Right atrium auricular region (tissue), 2 donors: ENCODE measurements around the gene AFF4. TPM values are rescaled to one million over a fixed set of nuclear protein-coding genes. Genes with fewer than 3 reads are reported as not detected.
A peak's percentile ranks its signal among the peaks of the same experiment; 100 is the strongest.

Experiments used
- DNase-seq: peaks from one replicate; pipeline ENCODE4 v3.0.0-alpha.2; 2019; ENCODE audit warnings: low spot score
- H3K27ac ChIP-seq, 2 donors: fragments of 200-600 bp; sonication (generic); 1 replicate in 1 of 2; 2 replicates in 1 of 2; pipeline ENCODE4 v1.5.1; 2016 to 2019
- H3K27me3 ChIP-seq, 2 donors: fragments of 200-600 bp; sonication (generic); one replicate each; pipeline versions ENCODE4 v1.5.1 to v1.6.0; 2017 to 2019
- H3K36me3 ChIP-seq: fragments of 200-600 bp; sonication (generic); one replicate; pipeline ENCODE4 v1.5.1; 2016
- H3K4me1 ChIP-seq, 2 donors: fragments of 200-600 bp; sonication (generic); one replicate each; pipeline versions ENCODE4 v1.5.1 to v1.6.0; 2017 to 2019
- H3K4me3 ChIP-seq, 2 donors: fragments of 200-600 bp; sonication (generic); 1 replicate in 1 of 2; 2 replicates in 1 of 2; pipeline ENCODE4 v1.5.1; 2017 to 2019; ENCODE audit warnings: mild to moderate bottlenecking in 1 of 2, moderate library complexity in 1 of 2
- H3K9me3 ChIP-seq, 2 donors: fragments of 200-600 bp; sonication (generic); one replicate each; pipeline ENCODE4 v1.5.1; 2019
- CTCF ChIP-seq, 2 donors: fragments of 200-600 bp; sonication (generic); IDR thresholded peaks; one replicate each; pipeline ENCODE4 v1.5.1; 2019; ENCODE audit warnings: antibody characterized with exemption in 2 of 2
- total RNA-seq, 2 donors: library from RNA; depleted of rRNA; stranded (reverse); fragments of >200 nt; gene quantifications; one replicate each; pipeline ENCODE4 v1.1.0, GENCODE V29; 2016

The AFF4 gene
- total RNA-seq, 2 donors from 2014 or later = 36.8 to 47.3 TPM

- Histone ChIP-seq H3K4me3 (no peak overlapping the region), H3K9me3 (no peaks in the 10 kb centered on the region), H3K4me1 (no peaks in the 10 kb centered on the region), H3K36me3 (peaks cover 81% of the 10 kb centered on the region), H3K27me3 (no peaks in the 10 kb centered on the region), H3K27ac (no peak overlapping the region)
- DNase-seq = no peak
- no peak for TF ChIP-seq CTCF (IDR thresholded peaks at IDR 0.05)
These were observed 76.2 kb downstream of the AFF4 start for GRCh38 chr5:132887283-132887682.

GRCh38 chr5:132886064-132886823 lies 77.2 kb downstream of the AFF4 start:
- no peak for TF ChIP-seq CTCF (IDR thresholded peaks at IDR 0.05)
- Histone ChIP-seq H3K4me3 (no peak overlapping the region), H3K36me3 (peaks cover 81% of the 10 kb centered on the region), H3K4me1 (no peaks in the 10 kb centered on the region), H3K9me3 (no peaks in the 10 kb centered on the region), H3K27me3 (no peaks in the 10 kb centered on the region), H3K27ac (no peak overlapping the region)
- no peak for DNase-seq

GRCh38 chr5:132884548-132884947 lies 78.9 kb downstream of the AFF4 start:
- no peaks in the 10 kb centered on the region for H3K9me3 ChIP-seq
- no peak overlapping the region for H3K27ac ChIP-seq
- H3K27me3 ChIP-seq = no peaks in the 10 kb centered on the region
- no peaks in the 10 kb centered on the region for H3K4me1 ChIP-seq
- no peak overlapping the region for H3K4me3 ChIP-seq
- no peak for DNase-seq
- TF ChIP-seq CTCF (IDR thresholded peaks at IDR 0.05) = no peak
- H3K36me3 ChIP-seq = peaks cover 83% of the 10 kb centered on the region

GRCh38 chr5:132883261-132883834 lies 80.1 kb downstream of the AFF4 start:
- Histone ChIP-seq H3K4me1 (no peaks in the 10 kb centered on the region), H3K4me3 (no peak overlapping the region), H3K9me3 (no peaks in the 10 kb centered on the region), H3K27ac (no peak overlapping the region), H3K36me3 (peaks cover 86% of the 10 kb centered on the region), H3K27me3 (no peaks in the 10 kb centered on the region)
- peak; percentile 66 for DNase-seq
- TF ChIP-seq CTCF (IDR thresholded peaks at IDR 0.05) = peak; percentile 42 to 74

GRCh38 chr5:132877938-132878337 lies 85.5 kb downstream of the AFF4 start:
- DNase-seq = no peak
- H3K4me1 ChIP-seq = peaks cover 0 to 22% of the 10 kb centered on the region in 2 donors
- no peaks in the 10 kb centered on the region for H3K9me3 ChIP-seq
- no peak overlapping the region for H3K4me3 ChIP-seq
- H3K27me3 ChIP-seq = no peaks in the 10 kb centered on the region
- peak overlapping the region in 1 of 2 donors; percentile 10 for H3K27ac ChIP-seq
- TF ChIP-seq CTCF (IDR thresholded peaks at IDR 0.05) = no peak
- H3K36me3 ChIP-seq = peaks cover 47% of the 10 kb centered on the region
